ENCODE data around the gene CXCR2.

DNA sequence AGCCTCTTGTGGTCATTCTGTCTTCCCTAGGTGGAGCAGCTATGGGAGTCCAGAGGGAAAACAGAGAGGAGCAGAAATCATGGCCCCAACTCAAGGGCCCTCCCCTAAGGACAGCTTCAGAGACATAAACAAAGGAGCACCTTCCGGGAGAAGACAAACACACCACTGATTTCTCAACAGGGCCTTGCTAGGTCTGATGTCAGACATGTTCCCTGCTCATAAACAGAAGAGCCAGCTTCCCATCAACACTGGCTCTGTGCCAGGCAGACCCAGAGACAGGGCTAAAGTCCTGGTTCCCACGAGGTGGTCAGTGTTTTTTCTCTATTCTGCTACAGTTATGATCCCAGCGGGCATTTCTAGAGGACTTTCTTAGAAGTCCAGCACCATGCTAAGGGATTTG is 19.3 kb downstream of the CXCR2 start:
- TF ChIP-seq, protein P1, sequence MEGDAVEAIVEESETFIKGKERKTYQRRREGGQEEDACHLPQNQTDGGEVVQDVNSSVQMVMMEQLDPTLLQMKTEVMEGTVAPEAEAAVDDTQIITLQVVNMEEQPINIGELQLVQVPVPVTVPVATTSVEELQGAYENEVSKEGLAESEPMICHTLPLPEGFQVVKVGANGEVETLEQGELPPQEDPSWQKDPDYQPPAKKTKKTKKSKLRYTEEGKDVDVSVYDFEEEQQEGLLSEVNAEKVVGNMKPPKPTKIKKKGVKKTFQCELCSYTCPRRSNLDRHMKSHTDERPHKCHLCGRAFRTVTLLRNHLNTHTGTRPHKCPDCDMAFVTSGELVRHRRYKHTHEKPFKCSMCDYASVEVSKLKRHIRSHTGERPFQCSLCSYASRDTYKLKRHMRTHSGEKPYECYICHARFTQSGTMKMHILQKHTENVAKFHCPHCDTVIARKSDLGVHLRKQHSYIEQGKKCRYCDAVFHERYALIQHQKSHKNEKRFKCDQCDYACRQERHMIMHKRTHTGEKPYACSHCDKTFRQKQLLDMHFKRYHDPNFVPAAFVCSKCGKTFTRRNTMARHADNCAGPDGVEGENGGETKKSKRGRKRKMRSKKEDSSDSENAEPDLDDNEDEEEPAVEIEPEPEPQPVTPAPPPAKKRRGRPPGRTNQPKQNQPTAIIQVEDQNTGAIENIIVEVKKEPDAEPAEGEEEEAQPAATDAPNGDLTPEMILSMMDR (conservative IDR thresholded peaks at IDR 0.05; ENCODE audit: low read length): no peak
- TF ChIP-seq EZH2phosphoT487 (IDR thresholded peaks at IDR 0.05; ENCODE audit: borderline replicate concordance, low read depth, low read length): no peak

Data from OCI-LY7 (cell line).